Tibial nerve (tissue), 4 donors: Measurements from ENCODE around the gene PRDM1.

Experiments
- EP300 ChIP-seq, 2 donors: sonication (generic); formaldehyde crosslinking; IDR thresholded peaks; one replicate each; pipeline ENCODE4 v1.6.1; 2017; ENCODE audit warnings: antibody characterized with exemption in 2 of 2, mild to moderate bottlenecking in 1 of 2
- POLR2A ChIP-seq, 2 donors: fragments of 450-650 bp; IDR thresholded peaks; one replicate each; pipeline ENCODE4 v1.6.1; 2017; ENCODE audit warnings: antibody characterized with exemption in 2 of 2, mild to moderate bottlenecking in 2 of 2, moderate library complexity in 2 of 2
- TF ChIP-seq, protein P1 (sequence below), 5 experiments: fragments of 200-600 bp in 3 of 5; fragments of 450-650 bp in 2 of 5; sonication (generic) in 3 of 5; IDR thresholded peaks; one replicate each; pipeline ENCODE4 v1.5.1; 2016 to 2019; ENCODE audit warnings: antibody characterized with exemption in 5 of 5, mild to moderate bottlenecking in 3 of 5, moderate library complexity in 2 of 5

DNA sequence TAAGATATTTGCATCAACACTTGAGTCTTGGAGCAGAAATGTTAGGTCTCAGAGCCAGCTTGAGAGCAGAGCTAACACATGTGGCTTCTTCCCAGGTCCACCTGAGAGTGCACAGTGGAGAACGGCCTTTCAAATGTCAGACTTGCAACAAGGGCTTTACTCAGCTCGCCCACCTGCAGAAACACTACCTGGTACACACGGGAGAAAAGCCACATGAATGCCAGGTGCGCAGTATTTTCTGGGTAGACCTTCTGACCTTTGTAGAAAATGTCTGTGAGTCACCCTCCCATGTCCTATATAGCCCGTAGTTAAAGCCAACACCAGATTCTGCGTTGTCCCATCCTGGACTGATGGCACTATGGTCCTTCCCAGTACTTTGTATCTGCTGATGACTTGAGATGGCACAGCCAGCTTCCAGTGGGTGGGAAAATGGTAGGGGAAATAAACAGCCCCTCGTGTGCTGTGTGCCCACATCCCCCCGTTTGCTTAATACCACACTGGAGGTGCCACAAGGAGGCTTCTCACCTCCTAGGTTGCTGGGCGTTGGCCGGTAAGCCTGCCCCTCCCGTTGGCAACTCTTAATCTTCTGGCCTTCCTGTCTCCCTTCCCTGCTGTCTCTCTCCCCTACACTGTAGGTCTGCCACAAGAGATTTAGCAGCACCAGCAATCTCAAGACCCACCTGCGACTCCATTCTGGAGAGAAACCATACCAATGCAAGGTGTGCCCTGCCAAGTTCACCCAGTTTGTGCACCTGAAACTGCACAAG, 20.3 kb downstream of the PRDM1 start:
- TF ChIP-seq, protein P1, sequence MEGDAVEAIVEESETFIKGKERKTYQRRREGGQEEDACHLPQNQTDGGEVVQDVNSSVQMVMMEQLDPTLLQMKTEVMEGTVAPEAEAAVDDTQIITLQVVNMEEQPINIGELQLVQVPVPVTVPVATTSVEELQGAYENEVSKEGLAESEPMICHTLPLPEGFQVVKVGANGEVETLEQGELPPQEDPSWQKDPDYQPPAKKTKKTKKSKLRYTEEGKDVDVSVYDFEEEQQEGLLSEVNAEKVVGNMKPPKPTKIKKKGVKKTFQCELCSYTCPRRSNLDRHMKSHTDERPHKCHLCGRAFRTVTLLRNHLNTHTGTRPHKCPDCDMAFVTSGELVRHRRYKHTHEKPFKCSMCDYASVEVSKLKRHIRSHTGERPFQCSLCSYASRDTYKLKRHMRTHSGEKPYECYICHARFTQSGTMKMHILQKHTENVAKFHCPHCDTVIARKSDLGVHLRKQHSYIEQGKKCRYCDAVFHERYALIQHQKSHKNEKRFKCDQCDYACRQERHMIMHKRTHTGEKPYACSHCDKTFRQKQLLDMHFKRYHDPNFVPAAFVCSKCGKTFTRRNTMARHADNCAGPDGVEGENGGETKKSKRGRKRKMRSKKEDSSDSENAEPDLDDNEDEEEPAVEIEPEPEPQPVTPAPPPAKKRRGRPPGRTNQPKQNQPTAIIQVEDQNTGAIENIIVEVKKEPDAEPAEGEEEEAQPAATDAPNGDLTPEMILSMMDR (IDR thresholded peaks at IDR 0.05) = no peak
- TF ChIP-seq EP300 (IDR thresholded peaks at IDR 0.05) (no peak), POLR2A (IDR thresholded peaks at IDR 0.05) (no peak)
